Sigmoid colon (tissue), 7 donors: Measurements from ENCODE around the gene PPEF1. TPM values are rescaled to one million over a fixed set of nuclear protein-coding genes. Genes with fewer than 3 reads are reported as not detected.

ENCODE experiments used
- DNase-seq: peaks from one replicate; pipeline ENCODE4 v3.0.0-alpha.2; 2019
- H3K27ac ChIP-seq, 4 donors: fragments of 200-600 bp; sonication (generic); one replicate each; pipeline ENCODE4 v1.5.1; 2016 to 2019; ENCODE audit warnings: mild to moderate bottlenecking in 1 of 4
- H3K27me3 ChIP-seq, 3 donors: fragments of 200-600 bp; sonication (generic); one replicate each; pipeline ENCODE4 v1.5.1; 2019; ENCODE audit warnings: mild to moderate bottlenecking in 1 of 3
- H3K36me3 ChIP-seq, 4 donors: fragments of 200-600 bp; sonication (generic); one replicate each; pipeline ENCODE4 v1.5.1; 2016 to 2019
- H3K4me1 ChIP-seq, 4 donors: fragments of 200-600 bp; sonication (generic); one replicate each; pipeline ENCODE4 v1.5.1; 2017 to 2019
- H3K4me3 ChIP-seq, 4 donors: fragments of 200-600 bp; sonication (generic); one replicate each; pipeline ENCODE4 v1.5.1; 2017 to 2019; ENCODE audit warnings: mild to moderate bottlenecking in 2 of 4, moderate library complexity in 1 of 4
- H3K9me3 ChIP-seq, 4 donors: fragments of 200-600 bp in 3 of 4; sonication (generic) in 3 of 4; one replicate each; pipeline versions ENCODE4 v1.5.1 to v1.6.1; 2013 to 2019
- EP300 ChIP-seq, 4 donors: sonication (generic); formaldehyde crosslinking; IDR thresholded peaks; one replicate each; pipeline ENCODE4 v1.6.1; 2017; ENCODE audit warnings: antibody characterized with exemption in 4 of 4
- POLR2A ChIP-seq, 2 donors: fragments of 450-650 bp; IDR thresholded peaks; one replicate each; pipeline ENCODE4 v1.6.1; 2016; ENCODE audit warnings: antibody characterized with exemption in 2 of 2, mild to moderate bottlenecking in 2 of 2, moderate library complexity in 2 of 2
- POLR2AphosphoS5 ChIP-seq, 4 donors: sonication (generic); formaldehyde crosslinking; IDR thresholded peaks; one replicate each; pipeline ENCODE4 v1.6.1; 2017; ENCODE audit warnings: antibody characterized with exemption in 4 of 4
- WGBS, 2 donors: extraction: QIAGEN DNeasy Blood & Tissue Kit; methylation state at CpG; one replicate each; pipeline ENCODE4 v1.1.7; 2013; 5-methylcytosine and 5-hydroxymethylcytosine counted together
- intact Hi-C: fragments of 100-400 bp; cut with DNase I; formaldehyde crosslinking; loops from one replicate; pipeline ENCODE4 v1.15.1; 2023
- polyA plus RNA-seq, 3 donors: library from polyadenylated mRNA; stranded (reverse); fragments of 200-250 nt; gene quantifications; one replicate each; pipeline ENCODE4 v1.2.3, GENCODE V29; 2013
- total RNA-seq, 4 donors: library from RNA; depleted of rRNA; stranded (reverse); fragments of >200 nt; gene quantifications; one replicate each; pipeline ENCODE4 v1.1.0, GENCODE V29; 2016
- TF ChIP-seq, protein P1 (sequence below), 4 experiments: fragments of 450-650 bp in 3 of 4; fragments of 200-600 bp in 1 of 4; IDR thresholded peaks; one replicate each; pipeline ENCODE4 v1.5.1; 2016 to 2019; ENCODE audit warnings: antibody characterized with exemption in 4 of 4, mild to moderate bottlenecking in 3 of 4, moderate library complexity in 2 of 4
- donor health status: healthy with polysubstance abuse.
- donor health status: Bipolar disorder and iron deficiency.
- donor health status: healthy.

PPEF1 gene
- total and polyA plus RNA-seq, 7 donors = 0.26 to 0.71 (median 0.49) TPM; not detected in 4

DNA sequence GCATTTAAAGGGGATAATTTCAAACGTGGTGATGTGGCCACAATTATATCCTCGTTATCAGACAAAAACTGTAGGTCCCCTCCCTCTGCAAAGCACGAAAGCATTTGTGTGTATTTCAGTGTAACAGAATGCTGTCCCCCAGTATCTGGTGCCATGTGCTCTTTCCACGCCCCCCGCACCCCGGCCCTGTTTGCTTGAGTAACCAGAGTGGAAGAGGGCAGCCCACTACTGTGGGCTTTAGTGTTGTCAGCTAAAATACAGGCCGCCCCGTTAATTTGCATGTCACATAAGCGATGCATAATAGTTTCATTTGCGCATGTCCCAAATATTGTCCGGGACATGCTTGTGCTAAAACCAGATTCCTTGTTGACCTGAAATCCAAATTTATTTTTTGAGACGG, 166.4 kb downstream of the PPEF1 start:
- peaks cover 0 to 27% (median 22%) of the 10 kb centered on the region in 4 donors for H3K4me1 ChIP-seq
- no peak for DNase-seq
- no peaks in the 10 kb centered on the region for H3K9me3 ChIP-seq
- H3K4me3 ChIP-seq = no peak overlapping the region
- no peaks in the 10 kb centered on the region for H3K27me3 ChIP-seq
- TF ChIP-seq, protein P1, sequence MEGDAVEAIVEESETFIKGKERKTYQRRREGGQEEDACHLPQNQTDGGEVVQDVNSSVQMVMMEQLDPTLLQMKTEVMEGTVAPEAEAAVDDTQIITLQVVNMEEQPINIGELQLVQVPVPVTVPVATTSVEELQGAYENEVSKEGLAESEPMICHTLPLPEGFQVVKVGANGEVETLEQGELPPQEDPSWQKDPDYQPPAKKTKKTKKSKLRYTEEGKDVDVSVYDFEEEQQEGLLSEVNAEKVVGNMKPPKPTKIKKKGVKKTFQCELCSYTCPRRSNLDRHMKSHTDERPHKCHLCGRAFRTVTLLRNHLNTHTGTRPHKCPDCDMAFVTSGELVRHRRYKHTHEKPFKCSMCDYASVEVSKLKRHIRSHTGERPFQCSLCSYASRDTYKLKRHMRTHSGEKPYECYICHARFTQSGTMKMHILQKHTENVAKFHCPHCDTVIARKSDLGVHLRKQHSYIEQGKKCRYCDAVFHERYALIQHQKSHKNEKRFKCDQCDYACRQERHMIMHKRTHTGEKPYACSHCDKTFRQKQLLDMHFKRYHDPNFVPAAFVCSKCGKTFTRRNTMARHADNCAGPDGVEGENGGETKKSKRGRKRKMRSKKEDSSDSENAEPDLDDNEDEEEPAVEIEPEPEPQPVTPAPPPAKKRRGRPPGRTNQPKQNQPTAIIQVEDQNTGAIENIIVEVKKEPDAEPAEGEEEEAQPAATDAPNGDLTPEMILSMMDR (IDR thresholded peaks at IDR 0.05) = no peak
- no peak for TF ChIP-seq EP300 (IDR thresholded peaks at IDR 0.05)
- TF ChIP-seq POLR2A (IDR thresholded peaks at IDR 0.05) = no peak
- no peak for TF ChIP-seq POLR2AphosphoS5 (IDR thresholded peaks at IDR 0.05)
- intact Hi-C loops = no loop called here
- no peaks in the 10 kb centered on the region for H3K36me3 ChIP-seq
- 93 to 94% methylated on average over 12 of the region's 12 CpGs for WGBS, 2 donors
- peak overlapping the region in 2 of 4 donors; percentile 71 for H3K27ac ChIP-seq

DNA sequence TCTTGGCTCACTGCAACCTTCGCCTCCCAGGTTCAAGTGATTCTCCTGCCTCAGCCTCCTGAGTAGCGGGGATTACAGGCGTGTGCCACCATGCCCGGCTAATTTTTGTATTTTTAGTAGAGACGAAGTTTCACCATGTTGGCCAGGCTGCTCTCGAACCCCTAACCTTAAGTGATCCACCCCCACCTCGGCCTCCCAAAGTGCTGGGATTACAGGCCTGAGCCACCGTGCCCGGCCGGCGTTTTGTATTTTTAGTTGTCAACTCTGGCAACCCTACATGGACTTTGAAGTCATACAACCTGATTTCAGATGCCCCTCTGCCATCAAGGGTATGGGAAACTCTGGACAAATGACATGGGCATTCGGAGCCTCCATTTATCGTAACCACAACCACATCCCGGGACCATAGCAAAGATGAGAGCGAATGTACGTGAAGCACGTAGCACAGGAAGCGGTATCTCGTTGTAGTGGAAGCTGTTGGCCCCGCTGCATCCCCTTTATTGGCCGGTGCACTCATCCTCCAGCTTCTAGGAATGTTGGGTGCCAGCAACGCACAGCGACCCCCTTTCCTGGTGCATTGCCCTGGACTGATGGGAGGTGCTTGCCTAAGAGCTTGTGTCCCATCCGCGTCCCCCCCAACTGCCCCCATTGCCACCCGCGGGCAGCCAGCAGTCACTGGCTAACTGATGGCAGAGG, 167.3 kb downstream of the PPEF1 start:
- Histone ChIP-seq H3K27me3 (no peaks in the 10 kb centered on the region), H3K4me3 (no peak overlapping the region), H3K27ac (no peak overlapping the region), H3K9me3 (no peaks in the 10 kb centered on the region), H3K4me1 (peaks cover 0 to 27% (median 22%) of the 10 kb centered on the region in 4 donors), H3K36me3 (no peaks in the 10 kb centered on the region)
- 93% methylated on average over 27 of the region's 27 CpGs for WGBS, 2 donors
- no peak for DNase-seq
- intact Hi-C loops = no loop called here
- TF ChIP-seq POLR2AphosphoS5 (IDR thresholded peaks at IDR 0.05) = no peak
- TF ChIP-seq POLR2A (IDR thresholded peaks at IDR 0.05) = no peak
- no peak for TF ChIP-seq EP300 (IDR thresholded peaks at IDR 0.05)
- TF ChIP-seq, protein P1 (IDR thresholded peaks at IDR 0.05) = no peak

DNA sequence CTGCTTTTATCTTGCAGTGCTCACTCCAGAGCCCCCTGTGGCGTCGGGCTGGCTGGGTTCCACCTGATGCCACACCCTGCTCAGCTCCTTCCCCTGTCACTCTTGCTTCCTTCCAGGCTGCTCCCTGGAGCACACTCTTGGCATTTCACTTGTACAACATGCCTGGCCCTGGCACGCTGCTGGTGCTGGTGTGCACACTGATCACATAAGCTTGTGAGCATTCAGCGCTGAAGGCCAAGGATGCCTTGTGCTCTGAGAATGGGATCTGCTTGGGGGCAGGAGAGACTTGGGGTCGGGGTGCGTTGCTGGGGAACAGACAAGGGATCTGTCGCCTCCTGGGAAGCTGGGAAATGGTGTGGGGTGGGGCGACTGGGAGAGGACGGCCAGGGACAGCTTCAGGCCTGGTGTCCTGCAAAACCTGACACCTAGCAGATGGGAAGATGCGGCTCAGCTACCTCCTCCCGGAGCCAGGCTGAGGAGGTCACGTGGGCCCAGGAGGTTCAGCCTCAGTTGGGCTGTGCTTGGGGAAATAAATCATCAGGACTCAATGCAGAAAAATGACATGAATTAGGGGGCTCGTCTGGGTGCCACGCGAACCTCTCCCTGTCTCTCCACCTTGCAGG, 167.9 kb downstream of the PPEF1 start:
- Histone ChIP-seq H3K4me3 (no peak overlapping the region), H3K4me1 (peaks cover 0 to 27% (median 22%) of the 10 kb centered on the region in 4 donors), H3K9me3 (no peaks in the 10 kb centered on the region), H3K36me3 (no peaks in the 10 kb centered on the region), H3K27ac (no peak overlapping the region), H3K27me3 (no peaks in the 10 kb centered on the region)
- 69 to 81% methylated on average over 15 of the region's 15 CpGs for WGBS, 2 donors
- DNase-seq = no peak
- TF ChIP-seq POLR2A (IDR thresholded peaks at IDR 0.05) (no peak), EP300 (IDR thresholded peaks at IDR 0.05) (no peak)
- intact Hi-C loops = no loop called here

DNA sequence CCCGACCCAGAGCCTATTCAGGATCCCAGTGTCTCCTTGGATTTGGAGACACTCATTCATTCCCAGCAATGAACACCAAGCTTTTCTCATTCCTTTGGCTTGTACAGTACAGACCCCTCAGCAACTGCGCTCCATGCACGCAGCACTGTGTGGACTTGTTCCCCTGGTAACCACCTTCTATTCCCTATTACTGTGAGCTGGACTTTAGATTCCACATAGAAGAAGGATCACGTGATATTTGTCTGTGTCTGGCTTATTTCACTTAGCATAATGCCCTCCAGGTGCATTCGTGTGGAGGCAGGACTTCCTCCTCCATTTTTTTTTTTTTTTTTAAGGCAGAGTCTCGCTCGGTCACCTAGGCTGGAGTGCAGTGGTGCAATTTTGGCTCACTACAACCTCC, 170.0 kb downstream of the PPEF1 start:
- Histone ChIP-seq H3K4me3 (no peak overlapping the region), H3K36me3 (no peaks in the 10 kb centered on the region), H3K27me3 (no peaks in the 10 kb centered on the region), H3K27ac (no peak overlapping the region), H3K4me1 (peaks cover 0 to 13% (median 10%) of the 10 kb centered on the region in 4 donors), H3K9me3 (no peaks in the 10 kb centered on the region)
- 20 to 65% methylated on average over 7 of the region's 7 CpGs for WGBS, 2 donors
- peak; percentile 22 for DNase-seq
- intact Hi-C loops = no loop called here
- TF ChIP-seq POLR2AphosphoS5 (IDR thresholded peaks at IDR 0.05) = peak in 3 of 4 donors; percentile 28 to 44 (median 41)
- no peak for TF ChIP-seq POLR2A (IDR thresholded peaks at IDR 0.05)

Other genes with a start within 250 kb of the PPEF1 start
- not detected for gene RS1, start 35.5 kb upstream of the PPEF1 start, total RNA-seq
- gene RS1, start 35.5 kb upstream of the PPEF1 start, polyA plus RNA-seq = under 1 TPM in 1 of 3 donors, not detected in 2; 0.01 TPM